GM19455 (cell line): ENCODE results near the gene KCNAB1.
"Not testable (repeated sequence)": the region's sequence is repeated elsewhere in the genome, so short reads cannot be mapped to it uniquely, and the experiment has no call there.

Source experiments
- ATAC-seq: cut with Tn5 transposase; IDR thresholded peaks from one replicate; pipeline ENCODE4 v1.9.1; 2021; ENCODE audit not compliant: unreplicated experiment

The KCNAB1 gene

DNA sequence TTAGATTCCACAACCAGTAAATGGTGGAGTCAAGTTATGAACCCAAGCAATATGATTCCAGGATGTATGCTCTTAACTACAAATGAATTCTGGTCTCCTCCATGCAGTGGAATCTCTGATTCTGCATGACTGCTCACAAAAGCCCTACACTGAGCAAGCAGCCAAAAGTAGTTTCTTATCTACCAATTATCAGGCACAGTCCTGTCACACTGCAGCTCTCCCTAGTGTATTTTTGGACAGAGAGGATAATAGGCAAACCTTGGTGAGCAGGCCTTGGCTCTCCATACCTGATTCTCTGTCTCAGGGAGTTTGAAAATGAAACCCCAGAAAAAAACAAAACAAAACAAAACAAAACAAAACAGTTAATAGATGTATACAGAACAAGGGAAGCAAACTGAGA is 438.0 kb downstream of the KCNAB1 start:
- no peak for ATAC-seq

DNA sequence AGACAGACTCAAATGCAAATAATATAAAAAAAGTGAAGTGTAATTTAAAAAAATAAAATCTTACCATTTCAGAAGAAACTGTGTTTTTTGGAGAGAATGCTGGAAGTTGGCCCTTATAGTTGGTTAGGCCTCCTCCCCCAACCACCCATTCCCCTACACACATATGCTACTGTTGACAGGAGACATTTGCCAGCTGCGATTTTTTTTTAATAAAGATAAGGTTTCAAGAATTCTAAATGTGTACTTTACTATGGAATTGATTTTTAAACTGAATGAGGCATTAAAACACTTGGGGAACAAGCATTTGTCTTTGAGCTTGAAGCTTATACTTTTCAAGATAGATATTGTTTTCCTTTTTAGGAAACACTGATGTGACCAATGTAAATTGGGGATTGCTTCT is 438.9 kb downstream of the KCNAB1 start:
- no peak for ATAC-seq

DNA sequence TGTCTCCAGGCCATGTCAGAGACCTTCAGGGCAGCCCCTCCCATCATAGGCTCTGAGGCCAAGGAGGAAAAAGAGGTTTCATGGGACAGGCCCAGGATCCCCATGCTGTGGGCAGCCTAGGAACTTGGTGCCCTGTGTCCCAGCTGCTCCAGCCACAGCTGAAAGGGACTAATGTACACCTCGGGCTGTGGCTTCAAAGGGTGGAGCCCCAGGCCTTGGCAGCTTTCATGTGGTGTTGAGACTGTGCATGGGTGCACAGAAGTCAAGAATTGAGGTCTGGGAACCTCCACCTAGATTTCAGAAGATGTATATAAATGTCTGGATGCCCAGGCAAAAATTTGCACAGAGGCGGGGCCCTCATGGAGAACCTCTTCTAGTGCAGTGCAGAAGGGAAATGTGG is 441.2 kb downstream of the KCNAB1 start:
- no peak for ATAC-seq

DNA sequence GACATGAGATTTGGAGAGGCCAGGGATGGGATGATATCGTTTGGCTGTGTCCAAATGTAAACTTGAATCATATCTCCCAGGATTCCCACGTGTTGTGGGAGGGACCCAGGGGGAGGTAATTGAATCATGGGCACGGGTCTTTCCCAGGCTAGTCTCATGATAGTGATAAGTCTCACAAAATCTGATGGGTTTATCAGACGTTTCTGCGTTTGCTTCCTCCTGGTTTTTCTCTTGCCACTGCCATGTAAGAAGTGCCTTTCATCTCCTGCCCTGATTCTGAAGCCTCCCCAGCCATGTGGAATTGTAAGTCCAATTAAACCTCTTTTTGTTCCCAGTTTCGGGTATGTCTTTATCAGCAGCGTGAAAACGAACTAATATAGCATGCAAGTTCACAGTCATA is 442.1 kb downstream of the KCNAB1 start:
- not testable (repeated sequence) for ATAC-seq

- ATAC-seq: no peak
Measured at GRCh38 chr3:156563900-156564682, 443.7 kb downstream of the KCNAB1 start.

DNA sequence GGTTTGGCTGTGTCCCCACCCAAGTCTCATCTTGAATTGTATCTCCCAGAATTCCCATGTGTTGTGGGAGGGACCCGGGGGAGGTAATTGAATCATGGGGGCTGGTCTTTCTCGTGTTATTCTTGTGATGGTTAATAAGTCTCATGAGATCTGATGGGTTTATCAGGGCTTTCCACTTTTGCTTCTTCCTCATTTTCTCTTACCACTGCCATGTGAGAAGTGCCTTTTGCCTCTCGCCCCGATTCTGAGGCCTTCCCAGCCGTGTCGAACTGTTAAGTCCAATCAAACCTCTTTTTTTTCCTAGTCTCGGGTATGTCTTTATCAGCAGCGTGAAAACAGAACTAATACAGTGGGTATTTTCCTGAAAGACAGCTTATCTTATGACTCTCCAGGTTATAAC is 448.6 kb downstream of the KCNAB1 start:
- not testable (repeated sequence) for ATAC-seq

DNA sequence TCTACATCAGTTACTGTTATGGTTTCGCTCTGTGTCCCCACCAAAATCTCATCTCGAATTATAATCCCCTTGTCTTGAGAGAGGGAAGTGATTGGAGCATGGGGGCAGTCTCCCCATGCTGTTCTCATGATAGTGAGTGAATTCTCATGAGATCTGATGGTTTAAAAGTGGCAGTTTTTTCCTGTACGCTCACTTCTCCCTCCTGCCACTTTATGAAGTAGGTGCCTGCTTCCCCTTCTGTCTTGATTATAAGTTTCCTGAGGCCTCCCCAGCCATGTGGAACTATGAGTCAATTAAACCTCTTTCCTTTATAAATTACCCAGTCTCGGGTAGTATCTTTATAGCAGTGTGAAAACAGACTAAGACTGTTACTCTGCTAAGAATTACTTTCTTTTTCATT is 449.5 kb downstream of the KCNAB1 start:
- ATAC-seq: not testable (repeated sequence)

DNA sequence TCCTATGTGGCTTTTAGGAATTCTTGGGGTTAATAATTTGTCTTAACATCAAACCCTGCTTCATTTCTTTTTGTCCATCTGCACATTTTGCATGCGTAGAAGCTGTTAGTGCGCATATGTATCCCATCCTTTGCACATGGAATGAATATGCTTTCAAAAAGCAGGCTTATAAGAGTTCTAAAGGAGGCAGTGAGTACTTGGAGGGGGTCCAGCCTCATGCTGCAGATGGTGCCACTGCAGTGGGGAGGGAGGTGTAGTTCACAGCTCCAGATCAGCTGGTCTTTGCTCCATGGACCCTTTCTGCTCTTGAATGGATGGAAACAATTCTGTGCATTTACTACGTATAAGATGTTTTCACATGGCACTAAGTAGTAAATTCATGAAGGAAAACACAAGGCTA is 455.3 kb downstream of the KCNAB1 start:
- no peak for ATAC-seq

GRCh38 chr3:156576051-156576450 is 455.7 kb downstream of the KCNAB1 start:
- no peak for ATAC-seq

DNA sequence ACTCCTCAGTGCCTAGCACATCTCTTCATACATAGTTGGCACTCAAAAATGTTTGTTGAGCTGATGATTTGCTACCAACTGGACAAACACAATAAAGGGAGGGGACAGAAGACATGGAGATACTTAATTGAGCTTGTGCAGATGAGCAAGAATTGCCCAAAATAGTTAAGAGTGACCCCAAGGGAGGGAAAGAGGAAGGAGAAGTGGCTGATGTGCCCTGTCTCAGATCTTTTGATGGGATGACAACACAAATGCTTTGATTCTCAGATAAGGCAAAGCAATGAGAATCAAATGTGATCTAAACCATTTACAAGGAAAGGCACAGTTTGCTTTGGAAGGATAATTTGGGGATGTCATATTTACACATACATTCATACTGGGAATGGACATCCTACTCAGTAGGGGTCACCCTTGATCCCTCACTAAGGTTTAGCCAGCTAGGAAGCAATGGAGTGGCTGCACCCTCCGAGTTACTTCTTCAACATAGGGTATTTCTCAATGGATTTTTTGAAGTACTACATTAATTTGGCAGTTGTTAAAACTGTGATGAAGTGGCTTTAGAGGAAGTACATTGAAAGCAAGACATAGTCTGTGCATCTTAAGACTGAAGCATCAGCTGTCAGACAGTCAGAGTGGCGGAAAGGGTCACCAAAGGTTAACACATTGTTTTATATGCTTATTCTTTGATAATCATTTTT is 456.4 kb downstream of the KCNAB1 start:
- ATAC-seq: no peak

DNA sequence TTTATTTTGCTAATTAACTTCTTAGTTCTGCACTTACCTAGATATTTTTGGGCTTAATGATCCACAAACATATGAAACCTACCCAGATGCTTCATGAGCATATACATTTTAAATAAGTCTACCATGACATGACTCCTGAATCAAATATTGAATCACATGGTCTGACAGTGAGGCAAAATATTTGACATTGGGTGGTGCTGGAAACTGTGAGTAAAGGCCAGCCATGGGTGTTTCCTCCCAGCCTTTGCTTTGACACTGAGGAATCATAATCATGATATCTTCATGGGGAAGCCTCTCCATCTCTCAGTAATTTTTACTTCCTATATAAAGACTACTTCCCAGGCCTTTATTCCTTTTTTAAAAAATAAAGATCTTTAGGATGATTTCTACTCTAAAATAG is 457.4 kb downstream of the KCNAB1 start:
- no peak for ATAC-seq

GRCh38 chr3:156579427-156579851 is 459.1 kb downstream of the KCNAB1 start:
- no peak for ATAC-seq

- no peak for ATAC-seq
Measured at GRCh38 chr3:156581033-156581432, 460.7 kb downstream of the KCNAB1 start.

DNA sequence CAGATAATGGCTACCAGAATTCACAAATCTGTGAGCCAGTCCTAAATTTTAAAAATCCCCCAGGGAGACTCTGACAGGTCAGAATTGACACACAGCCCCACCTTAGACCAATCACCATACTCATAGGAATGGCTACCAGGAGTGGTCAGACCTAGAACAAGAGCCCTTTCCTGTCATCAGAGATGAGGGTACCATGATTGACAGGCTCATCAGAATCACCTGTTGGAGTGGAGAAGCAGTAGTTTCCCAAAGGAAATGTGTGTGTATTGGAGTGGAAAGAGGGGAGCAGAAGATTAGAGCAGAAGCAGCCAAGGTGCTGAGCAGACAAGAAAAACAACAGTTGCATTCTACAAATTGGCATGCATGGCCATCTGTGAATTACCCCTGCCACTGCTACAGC is 461.6 kb downstream of the KCNAB1 start:
- ATAC-seq: no peak

- peak; percentile 80 for ATAC-seq
Measured at GRCh38 chr3:156582532-156583183, 462.3 kb downstream of the KCNAB1 start.

GRCh38 chr3:156583469-156583868 is 463.1 kb downstream of the KCNAB1 start:
- no peak for ATAC-seq

- ATAC-seq: no peak
Measured at GRCh38 chr3:156586905-156587759, 466.8 kb downstream of the KCNAB1 start.

- no peak for ATAC-seq
Measured at GRCh38 chr3:156587760-156588069, 467.3 kb downstream of the KCNAB1 start.
